Activated CD8-positive, alpha-beta memory T cell treated with anti-CD3 and anti-CD28 coated beads, Interleukin-2, amount 50 U/mL, for 48 hours (primary cell): ENCODE results near the gene NUCB1.

Source experiments
- DNase-seq: peaks from one replicate; pipeline ENCODE4 v3.0.0-alpha.2; 2020

Gene NUCB1

DNA sequence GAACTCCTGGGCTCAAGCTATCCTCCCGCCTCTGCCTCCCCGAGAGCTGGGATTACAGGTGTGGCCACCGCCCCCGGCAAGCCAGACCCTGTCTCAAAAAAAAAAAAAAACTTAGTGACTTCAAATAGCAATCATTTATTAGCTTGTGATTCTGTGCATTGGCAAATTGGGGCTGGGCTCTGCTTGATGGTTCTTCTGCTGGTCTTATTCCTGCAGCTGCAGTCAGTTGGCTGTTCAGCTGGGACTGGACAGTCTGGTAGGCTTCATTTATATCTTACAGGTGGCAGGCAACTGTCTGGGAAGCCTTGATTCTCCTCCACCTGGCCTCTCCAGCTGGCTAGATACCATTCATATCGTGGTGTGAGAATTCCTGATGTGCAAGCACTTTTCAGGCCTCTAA is 40.8 kb downstream of the NUCB1 start:
- DNase-seq: no peak

DNA sequence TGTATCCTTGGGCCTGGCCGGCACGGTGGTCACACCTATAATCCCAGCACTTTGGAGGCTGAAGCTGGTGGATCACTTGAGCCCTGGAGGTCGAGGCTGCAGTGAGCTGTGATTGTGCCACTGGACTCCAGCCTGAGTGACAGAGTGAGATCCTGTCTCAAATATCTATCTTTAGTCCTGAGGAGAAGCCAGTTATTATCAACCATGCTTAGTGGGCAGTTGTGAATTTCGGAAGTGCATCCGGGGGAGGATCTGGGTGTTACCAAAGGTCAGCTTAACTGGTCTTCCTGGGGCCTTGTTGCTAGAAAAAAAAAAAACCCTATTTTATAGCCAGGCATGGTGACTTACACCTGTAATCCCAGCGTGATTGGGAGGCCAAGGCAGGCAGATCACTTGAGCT is 43.0 kb downstream of the NUCB1 start:
- DNase-seq: no peak

- DNase-seq: no peak
Observed at GRCh38 chr19:48945415-48945814, 45.3 kb downstream of the NUCB1 start.

- no peak for DNase-seq
Observed at GRCh38 chr19:48945817-48946216, 45.7 kb downstream of the NUCB1 start.

- no peak for DNase-seq
Observed at GRCh38 chr19:48946463-48947257, 46.5 kb downstream of the NUCB1 start.

DNA sequence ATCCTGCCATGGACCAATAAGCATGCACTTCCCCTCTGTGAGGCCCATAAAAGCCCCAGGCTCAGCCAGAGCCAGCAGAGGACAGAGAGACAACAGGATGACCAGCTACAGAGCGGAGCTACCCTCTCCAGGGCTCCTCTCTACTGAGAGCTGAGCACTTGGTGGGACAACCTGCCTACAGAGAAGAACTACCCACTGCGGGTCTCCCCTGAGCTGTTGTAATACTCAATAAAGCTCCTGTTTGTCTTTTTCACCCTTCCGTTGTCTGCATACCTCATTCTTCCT is 47.1 kb downstream of the NUCB1 start:
- DNase-seq: no peak

DNA sequence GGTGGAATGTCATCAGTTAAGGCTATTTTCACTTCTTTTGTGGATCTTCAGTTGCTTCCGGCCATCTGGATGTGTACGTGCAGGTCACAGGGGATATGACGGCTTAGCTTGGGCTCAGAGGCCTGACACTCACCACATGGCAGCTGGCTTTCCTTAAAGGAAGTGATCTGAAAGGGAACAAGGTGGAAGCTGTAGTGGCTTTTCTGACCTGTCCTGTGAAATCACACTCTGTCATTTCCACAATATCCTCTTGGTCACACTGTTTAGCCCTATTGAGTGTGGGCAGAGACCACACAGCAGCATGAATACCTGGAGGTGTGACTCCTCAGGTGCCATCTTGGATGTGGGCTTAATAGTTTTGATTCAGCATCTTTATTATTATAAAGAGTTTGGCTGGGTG is 50.0 kb downstream of the NUCB1 start:
- DNase-seq: no peak

GRCh38 chr19:48950830-48951519 is 50.9 kb downstream of the NUCB1 start:
- no peak for DNase-seq

DNA sequence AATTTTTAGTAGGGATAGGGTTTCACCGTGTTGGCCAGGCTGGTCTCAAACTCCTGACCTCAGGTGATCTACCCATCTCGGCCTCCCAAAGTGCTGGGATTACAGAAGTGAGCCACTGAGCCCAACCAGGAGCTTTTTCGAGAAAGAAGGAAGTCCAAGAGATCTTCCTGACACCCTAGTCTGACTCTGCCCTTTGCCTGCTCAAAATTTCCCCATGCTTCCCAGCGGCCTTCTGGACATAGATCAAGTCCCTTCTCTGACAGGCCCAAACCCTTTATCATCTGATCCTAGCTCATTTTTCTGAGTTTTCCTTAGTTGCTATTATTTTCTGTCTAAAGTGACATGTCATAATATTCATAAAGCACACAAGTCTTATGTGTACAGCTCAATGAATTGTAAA is 53.0 kb downstream of the NUCB1 start:
- DNase-seq: no peak

GRCh38 chr19:48953990-48954594 is 54.0 kb downstream of the NUCB1 start:
- no peak for DNase-seq

DNA sequence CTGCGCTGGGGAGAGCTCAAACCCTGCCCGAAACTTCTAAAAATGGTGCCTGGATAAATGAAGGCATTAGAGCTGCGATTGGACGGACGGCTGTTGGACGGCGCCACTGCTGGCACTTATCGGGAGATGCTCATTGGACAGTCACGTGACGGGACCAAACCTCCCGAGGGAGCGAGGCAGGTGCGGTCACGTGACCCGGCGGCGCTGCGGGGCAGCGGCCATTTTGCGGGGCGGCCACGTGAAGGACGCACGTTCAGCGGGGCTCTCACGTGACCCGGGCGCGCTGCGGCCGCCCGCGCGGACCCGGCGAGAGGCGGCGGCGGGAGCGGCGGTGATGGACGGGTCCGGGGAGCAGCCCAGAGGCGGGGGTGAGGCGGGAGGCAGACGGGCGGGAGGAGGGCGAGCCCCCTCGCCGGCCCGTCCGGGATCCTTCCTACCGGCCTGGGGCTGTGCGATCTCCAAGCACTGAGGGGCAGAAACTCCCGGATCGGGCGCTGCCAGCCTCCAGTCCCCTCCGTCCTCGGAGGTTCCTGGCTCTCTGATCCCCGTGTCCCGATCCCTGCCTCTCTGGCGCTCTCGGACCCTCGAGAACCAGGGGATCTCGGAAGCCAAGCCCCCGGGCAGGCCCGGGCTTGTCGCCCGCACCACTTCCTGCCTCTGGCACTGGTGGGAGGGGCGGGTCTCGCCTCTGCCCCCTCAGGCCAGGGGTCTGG is 54.6 kb downstream of the NUCB1 start, which contains the start of gene BAX:
Gene BAX (plus strand): TSS at position 281 of the 713 bp plus-strand sequence. CDS start 54 bp downstream, at position 335.
- peak; percentile 98 for DNase-seq

DNA sequence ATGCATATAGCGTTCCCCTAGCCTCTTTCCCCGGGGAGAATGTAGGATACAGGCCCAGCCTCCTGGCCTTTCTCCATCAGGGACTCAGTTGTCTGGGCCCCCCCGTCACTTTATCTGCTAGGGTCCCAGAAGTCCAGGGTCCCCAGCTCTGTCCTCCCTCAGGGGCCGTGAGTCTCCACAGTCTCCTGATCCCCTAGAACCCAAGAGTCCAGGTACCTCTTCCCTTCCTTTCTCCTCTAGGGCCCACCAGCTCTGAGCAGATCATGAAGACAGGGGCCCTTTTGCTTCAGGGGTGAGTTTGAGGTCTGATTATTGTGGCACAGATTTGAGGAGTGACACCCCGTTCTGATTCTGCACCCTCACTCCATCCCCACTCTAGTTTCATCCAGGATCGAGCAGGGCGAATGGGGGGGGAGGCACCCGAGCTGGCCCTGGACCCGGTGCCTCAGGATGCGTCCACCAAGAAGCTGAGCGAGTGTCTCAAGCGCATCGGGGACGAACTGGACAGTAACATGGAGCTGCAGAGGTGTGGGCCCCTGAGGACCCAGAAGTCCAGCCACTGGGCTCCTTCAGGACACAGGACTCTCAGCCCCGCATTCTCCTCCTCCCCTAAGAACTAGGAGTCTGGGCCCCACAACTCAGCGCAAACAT is 55.3 kb downstream of the NUCB1 start:
- no peak for DNase-seq

DNA sequence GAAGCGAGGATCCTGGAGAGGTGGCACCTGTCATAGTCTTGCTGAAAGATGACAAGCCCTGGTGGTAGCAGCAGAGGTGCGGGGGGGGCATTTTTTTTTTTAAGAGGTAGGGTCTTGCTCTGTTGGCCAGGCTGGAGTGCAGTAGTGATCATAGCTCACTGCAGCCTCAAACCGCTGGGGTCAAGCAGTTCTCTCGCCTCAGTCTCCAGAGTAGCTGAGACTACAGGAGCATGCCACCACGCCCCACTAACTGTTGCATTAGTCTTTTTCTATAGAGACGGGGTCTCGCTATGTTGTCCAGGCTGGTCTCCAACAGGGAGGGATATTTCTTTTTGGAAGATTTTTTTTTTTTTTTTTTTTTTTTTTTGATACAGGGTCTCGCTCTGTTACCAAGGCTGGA is 57.9 kb downstream of the NUCB1 start:
- DNase-seq: no peak

DNA sequence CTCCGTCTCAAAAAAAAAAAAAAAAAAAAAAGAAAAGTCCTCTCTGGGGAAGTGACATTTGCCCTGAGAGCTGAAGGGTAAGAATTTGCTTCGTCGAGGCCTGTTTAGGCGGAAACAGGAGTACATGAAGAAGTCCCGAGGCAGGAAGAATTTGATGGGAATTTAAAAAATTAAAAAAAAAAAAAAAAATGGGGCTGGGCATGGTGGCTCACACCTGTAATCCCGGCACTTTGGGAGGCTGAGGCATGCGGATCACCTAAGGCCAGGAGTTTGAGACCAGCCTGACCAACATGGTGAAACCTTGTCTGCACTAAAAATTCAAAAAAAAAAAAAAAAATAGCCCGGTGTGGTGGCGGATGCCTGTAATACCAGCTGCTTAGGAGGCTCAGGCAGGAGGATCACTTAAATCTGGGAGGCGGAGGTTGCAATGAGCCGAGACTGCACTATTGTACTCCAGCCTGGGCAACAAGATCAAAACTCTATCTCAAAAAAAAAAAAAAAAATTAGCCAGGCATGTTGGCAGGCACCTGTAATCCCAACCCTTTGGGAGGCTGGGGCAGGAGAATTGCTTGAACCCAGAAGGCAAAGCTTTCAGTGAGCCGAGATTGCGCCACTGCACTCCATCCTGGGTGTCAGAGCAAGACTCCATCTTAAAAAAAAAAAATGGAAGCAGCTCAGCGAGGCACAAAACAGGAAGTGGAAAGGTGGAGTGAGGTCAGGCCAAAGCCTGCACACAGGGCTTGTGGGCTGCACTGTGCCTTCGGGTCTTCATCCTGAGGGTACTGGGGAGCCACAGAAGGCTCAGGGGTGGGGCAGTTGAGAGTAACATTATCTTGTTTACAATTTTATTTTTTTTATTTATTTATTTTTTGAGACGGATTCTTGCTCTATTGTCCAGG is 59.5 kb downstream of the NUCB1 start:
- no peak for DNase-seq

DNA sequence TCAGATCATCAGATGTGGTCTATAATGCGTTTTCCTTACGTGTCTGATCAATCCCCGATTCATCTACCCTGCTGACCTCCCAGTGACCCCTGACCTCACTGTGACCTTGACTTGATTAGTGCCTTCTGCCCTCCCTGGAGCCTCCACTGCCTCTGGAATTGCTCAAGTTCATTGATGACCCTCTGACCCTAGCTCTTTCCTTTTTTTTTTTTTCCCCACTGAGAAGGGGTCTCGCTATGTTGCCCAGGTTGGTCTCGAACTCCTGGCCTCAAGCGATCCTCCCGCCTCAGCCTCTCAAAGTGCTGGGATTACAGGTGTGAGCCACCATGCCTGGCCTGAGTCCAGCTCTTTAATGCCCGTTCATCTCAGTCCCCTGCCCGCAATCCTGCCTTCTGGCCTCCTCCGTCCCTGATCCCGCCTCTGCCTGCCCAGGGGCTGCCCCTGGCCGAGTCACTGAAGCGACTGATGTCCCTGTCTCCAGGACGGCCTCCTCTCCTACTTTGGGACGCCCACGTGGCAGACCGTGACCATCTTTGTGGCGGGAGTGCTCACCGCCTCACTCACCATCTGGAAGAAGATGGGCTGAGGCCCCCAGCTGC is 61.0 kb downstream of the NUCB1 start:
- peak; percentile 56 for DNase-seq

GRCh38 chr19:48961673-48962028 is 61.5 kb downstream of the NUCB1 start:
- no peak for DNase-seq

- peak; percentile 73 for DNase-seq
Observed at GRCh38 chr19:48962029-48962848, 62.1 kb downstream of the NUCB1 start.

DNA sequence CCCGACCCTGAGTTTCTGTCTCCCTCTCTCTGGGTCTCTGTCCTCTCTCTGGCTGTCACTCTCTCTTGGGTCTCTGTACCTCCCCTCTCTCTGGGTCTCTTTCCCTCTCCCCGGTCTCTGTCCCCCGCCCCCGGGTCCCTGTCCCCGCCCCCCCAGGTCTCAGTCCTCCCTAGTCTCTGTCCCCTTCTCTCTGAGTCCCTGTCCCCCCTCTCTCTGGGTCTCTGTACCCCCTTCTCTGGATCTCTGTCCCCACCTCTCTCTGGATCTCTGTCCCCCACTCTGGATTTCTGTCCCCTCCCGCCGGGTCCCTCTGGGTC is 62.7 kb downstream of the NUCB1 start:
- DNase-seq: no peak

DNA sequence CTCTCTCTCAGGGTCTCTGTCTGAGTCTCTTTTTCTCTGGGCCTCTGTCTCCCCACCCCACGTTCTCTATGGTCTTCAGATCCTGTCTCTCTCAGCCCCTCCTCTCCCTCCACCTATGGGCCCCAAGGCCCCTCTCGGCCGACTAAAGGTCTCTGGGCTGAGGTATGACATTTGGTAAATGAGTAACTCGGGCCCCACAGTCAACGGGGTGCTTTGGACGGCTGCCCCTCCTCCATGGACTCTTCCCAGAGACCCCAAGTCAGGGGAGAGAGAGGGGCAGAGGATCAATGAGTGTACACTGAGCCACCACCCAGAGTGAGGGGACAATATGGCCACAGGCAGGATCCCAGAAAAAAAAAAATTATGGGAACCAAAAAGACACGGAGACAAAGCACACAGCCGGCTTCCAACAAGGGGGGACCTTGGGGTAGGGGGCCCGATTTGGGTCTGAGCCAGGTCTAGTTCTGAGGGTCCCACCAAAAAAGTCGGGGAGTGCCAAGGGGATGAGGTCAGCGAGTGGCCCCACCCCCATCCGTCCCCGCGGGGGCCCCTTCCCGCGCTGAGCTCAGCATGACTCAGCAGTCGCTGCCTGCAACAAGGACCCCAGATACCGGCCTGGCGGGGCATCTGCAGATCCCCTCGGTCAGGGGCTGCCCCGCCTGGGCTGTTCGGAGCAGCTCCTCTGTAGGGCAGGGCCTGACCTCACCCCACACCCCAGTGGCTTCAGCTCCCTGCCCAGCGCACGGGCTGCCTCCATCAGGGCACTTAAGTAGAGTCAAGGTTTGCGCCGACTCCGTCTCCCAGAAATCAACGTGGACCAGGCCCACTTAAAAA is 63.5 kb downstream of the NUCB1 start:
- peak; percentile 89 for DNase-seq
